GM12801 (cell line): ENCODE data around the gene TECTA.

Experiments
- TF ChIP-seq, protein P1 (sequence below): IDR thresholded peaks from one replicate; pipeline ENCODE4 v1.5.1; 2011; ENCODE audit warnings: control low read depth; ENCODE audit not compliant: insufficient read length; ENCODE audit errors: extremely low read depth

Gene TECTA

DNA sequence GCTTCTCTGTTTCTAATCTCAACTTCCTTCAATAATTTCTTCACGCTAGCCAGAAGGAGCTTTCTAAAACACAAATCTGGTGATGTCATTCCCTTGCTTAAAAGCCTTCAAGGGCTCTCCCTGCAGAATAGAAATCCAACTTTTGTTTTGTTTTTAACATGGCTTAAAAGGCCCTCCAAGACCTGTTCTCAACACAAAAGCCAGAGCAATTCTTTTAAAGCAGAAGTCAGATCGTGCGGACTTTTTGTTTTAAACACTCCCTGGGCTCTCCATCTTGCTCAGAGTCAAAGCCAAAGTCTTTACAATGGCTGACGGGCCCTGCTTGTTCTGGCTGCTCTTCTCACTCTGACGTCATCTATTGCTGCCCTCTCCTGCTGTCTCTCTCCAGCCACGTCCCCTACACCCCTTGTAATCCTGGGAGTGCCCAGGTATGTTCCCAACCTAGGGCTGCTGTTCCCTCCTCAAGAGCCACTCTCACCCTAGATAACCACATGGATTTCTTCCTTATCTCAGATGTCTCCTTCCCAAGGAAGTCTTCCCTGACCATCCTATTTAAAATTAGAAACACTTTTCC is 22.5 kb downstream of the TECTA start:
- TF ChIP-seq, protein P1, sequence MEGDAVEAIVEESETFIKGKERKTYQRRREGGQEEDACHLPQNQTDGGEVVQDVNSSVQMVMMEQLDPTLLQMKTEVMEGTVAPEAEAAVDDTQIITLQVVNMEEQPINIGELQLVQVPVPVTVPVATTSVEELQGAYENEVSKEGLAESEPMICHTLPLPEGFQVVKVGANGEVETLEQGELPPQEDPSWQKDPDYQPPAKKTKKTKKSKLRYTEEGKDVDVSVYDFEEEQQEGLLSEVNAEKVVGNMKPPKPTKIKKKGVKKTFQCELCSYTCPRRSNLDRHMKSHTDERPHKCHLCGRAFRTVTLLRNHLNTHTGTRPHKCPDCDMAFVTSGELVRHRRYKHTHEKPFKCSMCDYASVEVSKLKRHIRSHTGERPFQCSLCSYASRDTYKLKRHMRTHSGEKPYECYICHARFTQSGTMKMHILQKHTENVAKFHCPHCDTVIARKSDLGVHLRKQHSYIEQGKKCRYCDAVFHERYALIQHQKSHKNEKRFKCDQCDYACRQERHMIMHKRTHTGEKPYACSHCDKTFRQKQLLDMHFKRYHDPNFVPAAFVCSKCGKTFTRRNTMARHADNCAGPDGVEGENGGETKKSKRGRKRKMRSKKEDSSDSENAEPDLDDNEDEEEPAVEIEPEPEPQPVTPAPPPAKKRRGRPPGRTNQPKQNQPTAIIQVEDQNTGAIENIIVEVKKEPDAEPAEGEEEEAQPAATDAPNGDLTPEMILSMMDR: no peak

- TF ChIP-seq, protein P1: no peak
Observed at GRCh38 chr11:121127809-121128208, 26.8 kb downstream of the TECTA start.

GRCh38 chr11:121129362-121130340 is 28.6 kb downstream of the TECTA start:
- TF ChIP-seq, protein P1: no peak

DNA sequence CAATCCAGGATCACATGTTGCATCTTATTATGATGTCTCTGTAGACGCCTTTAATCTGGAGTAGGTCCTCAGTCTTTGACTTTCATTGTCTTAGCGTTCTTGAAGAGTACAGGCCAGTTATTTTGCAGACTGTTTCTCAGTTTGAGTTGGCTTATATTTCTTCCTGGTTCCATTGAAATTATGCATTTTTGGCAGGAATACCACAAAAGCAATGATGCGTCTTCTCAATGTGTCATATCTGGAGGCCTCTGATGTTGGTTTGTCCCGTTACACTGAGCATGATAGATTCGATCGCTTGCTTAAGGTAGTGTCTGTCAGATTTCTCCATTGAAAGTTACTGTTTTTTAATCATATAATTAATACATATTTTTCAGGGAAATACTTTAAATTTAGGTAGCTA is 30.6 kb downstream of the TECTA start:
- TF ChIP-seq, protein P1: no peak

- TF ChIP-seq, protein P1: no peak
Observed at GRCh38 chr11:121132211-121132976, 31.4 kb downstream of the TECTA start.

DNA sequence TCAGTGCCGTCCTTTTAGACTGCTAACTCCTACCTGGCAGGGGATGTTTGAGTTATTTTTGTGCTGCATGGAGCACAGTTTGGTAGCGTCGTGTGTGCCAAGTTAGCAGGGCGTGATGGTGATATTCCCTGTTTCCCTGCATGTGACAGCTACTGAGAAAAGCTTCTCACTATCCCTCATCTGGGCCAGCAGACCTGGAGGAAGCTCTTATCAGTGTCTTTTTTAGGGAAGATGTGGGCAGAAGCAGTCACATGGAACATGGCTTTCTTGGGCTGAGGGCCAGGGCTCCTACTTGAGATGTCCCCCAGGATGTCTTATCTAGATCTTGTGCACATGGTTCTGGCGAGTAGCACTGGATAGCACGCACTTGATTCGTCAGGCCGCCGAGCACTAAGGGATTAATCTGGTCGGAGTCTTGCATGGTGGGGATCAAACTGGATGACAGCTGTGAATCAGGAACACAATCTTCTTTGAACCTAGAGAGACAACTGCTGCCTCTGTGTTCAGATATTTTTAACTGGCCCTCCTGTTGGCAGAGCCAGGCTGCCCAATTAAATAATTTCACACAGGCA is 33.8 kb downstream of the TECTA start:
- TF ChIP-seq, protein P1: no peak

DNA sequence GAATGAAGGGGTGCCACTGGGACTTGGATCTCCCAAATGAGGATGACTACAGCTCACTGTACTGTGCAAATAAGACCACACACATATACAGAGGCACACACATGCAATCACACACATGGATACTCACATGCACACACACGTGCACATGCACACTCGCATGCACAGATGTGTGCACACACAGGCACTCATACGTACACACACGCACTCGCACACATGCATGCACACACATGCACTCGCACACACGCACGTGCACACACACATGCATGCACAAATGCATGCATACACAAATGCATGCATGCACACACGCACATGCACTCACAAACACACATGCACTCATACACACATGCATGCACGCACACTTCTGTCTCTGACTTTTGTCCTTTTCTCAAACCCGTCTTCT is 36.0 kb downstream of the TECTA start:
- TF ChIP-seq, protein P1: no peak
